Measurements from ENCODE around the gene OXT.

OXT gene

GRCh38 chr20:3088031-3088430 lies 16.6 kb downstream of the OXT start:
- no peak for DNase-seq

DNA sequence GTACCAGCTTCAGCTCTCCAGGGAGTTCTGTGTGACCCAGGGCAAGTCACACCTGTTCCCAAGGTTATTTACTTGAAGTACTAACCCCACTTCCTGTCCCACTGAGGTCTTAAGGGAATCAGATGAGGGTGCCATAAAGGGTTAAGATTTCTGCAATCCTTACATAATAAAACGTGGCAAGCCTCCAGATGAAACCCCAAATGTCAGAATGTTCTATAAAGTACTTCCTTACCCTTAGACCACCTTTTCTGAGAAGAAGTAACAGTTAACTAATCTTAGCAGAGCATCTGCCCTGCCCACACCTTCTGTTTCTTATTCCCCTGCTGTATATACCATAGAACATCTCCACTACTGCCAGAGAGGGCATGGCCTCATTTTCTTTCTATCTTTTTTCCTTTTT lies 19.1 kb downstream of the OXT start:
- no peak for DNase-seq

GRCh38 chr20:3092611-3093379 lies 21.4 kb downstream of the OXT start:
- DNase-seq, result peak; percentile 53

DNA sequence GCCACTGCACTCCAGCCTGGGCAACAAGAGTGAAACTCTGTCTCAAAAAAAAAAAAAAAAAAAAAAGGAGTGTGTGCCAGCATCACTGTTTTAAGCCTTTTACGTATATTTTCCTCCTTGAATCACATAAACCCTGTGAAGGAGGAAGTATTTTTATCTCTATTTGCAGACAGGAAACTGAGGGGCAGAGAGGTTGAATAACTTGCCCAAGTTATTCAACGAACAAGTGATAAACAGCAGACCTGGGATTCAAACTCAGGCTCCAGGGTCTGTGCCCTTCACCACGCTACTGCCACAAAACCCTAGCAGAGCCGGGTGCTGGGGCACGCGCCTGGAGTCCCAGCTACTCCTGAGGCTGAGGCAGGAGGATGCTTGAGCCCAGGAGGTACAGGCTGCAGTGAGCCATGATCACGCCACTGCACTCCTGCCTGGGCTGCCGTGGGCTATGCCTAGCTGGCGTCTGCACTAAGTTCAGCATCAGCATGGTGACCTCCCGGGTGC lies 22.5 kb downstream of the OXT start:
- no peak for DNase-seq

GRCh38 chr20:3094848-3095629 lies 23.6 kb downstream of the OXT start:
- no peak for DNase-seq

DNA sequence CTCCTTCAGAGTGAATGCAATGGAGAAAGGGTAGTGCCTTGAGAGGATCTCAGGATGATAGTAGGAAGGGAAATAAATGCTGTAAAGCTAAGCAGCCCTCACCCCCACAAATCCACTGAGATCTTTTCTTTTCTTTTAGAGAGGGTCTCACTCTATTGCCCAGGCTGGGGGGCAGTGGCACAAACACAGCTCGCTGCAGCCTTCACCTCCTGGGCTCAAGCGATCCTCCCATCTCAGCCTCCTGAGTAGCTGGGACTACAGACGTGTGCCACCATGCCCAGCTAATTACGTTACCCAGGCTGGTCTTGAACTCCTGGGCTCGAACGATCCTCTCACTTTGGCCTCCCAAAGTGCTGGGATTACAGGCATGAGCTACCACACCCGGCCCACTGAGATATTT lies 29.1 kb downstream of the OXT start:
- DNase-seq, result no peak

DNA sequence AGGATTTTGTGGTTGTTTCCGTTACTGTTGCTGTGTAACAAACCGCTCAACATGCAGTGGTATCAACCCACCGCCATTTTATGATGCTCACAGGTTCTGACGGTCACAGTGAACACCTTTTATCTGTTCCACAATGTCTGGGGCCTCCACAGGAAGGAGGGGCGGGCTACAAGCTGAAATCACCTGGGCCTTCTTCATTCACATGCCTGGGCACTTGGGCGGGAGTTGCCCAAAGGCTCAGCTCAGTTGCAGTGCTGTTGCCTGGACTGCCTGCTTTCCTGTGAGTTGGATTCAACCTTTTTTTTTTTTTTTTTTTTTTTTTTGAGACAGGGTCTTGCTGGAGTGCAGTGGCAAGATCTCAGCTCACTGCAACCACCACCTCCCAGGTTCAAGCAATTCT lies 29.8 kb downstream of the OXT start:
- no peak for DNase-seq

- no peak for DNase-seq
Measured at GRCh38 chr20:3101737-3102574, 30.5 kb downstream of the OXT start.

DNA sequence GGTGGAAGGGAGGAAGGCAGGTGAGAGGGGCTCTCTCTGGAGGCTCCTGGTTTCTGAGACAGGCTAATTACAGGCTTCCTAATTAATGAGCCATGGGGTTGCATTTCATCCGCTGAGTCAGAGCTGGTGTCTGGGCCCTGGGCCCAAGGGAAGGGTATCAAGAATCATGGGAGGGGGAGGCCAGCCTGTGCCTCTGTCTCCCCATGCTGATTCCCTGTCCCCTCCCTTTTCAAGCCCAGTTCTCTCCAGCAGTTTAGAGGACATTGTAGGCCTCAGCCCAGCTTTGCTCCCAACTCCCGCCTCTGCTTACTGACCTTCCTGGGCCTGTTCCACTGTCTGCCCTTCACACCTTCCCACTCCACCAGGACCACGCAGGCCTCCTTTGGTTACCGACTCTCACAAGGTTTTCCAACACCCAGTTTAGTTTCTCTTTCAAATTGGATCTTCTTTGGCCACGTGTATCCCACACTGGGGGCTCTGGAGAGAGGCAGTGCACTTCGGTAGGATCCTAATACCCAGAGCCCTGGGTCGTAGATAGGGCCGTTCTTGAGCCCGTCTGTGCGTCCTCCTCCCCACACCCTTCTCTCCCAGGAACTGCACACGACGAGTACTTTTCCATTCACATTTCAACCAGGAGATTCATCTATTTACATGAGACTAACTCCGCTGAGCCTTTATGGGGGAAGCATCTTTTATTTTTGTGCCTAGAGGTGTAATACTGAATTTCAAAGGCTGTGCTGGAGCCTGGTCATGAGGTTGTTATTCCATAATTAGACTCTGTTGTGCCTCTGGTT lies 31.4 kb downstream of the OXT start:
- no peak for DNase-seq

- DNase-seq, result no peak
Measured at GRCh38 chr20:3103369-3104032, 32.1 kb downstream of the OXT start.

DNA sequence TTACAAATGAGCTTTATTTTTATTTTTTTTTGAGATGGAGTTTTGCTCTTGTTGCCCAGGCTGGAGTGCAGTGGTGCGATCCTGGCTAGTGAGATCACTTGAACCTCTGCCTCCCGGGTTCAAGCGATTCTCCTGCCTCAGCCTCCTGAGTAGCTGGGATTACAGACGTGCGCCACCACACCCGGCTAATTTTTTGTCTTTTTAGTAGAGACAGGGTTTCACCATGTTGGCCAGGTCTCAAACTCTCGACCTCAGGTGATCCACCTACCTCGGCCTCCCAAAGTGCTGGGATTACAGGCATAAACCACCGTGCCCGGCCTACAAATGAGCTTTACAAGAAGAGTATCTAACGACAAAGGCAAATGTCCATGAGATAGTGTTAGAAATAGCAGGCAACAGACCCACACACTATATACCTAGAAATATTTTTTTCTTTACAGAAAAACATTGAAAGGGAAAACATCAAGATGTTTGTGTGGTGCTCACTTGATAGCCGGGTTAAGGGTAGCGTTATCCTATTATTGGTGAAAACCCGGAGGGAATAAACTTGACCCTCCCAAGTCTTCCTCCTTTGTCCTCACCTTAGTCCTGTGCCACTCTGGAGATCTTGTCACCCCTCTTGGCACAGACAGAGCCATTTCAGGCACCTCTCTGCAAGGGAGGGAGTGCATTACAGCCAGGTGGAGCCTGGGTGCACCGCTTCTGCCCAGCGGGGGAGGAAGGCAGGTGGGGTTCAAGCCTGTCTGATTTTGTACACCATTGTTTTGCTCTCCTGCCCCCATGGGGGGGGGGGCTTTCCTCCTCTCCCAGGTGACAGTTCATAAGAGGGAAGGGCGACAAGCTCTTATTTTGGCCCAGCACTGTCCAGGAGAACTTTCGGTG lies 34.1 kb downstream of the OXT start:
- no peak for DNase-seq

DNA sequence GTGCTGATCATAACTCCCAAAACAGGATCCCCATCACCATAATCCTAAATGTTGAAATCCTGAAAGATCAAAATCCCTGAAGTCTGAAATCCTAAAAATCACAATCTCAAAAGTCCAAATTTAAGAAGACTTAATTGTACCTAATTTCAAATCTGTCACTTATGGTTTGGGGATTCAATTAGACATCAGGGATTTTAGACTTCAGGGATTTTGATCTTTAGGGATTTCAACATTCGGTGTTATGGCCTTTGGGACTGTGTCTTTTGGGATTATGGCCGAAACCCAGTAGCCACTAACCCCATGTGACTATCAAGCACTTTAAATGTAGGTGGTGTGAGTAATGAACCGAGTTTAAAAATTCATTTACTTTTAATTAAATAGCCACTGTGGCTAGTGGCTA lies 34.8 kb downstream of the OXT start:
- no peak for DNase-seq

DNA sequence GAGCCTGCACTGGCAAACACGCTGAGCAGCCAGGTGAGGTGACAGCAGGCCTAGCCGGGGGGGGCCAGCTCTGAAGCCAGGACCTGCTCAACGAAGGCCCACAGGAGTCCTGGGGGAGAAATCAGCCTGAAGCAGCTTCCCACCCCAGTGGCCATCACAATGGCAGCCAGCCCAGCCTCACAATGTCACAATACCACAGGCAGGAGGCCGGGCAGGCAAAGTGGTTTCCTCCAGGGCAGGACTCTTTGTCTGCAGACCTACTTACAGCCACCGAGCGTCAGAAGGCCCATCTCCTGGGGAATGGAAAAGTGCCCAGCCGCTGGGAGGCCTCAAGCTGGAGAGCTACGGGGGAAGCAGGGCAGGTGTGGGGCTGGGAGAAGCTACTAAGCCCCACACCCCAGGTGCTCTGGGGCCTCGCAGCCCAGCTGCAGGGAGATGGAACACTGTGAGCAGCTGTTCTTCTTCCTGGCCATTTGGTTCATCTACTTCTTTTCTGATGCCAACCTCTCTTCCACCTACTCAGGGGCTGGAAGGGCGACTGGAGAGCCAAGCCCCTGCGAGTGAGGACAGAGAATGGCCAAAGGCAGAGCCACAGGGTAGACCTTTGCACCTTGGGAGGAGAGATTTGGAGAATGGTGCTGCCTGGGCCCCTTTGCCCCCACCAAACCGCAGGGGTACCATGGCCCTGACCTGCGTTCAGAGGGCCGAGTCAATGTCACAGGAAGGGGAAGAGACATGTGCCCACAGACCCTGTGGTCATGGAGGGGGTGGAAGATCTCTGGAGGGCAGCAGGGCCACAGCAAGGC lies 35.4 kb downstream of the OXT start:
- no peak for DNase-seq

GRCh38 chr20:3107464-3108025 lies 36.1 kb downstream of the OXT start:
- DNase-seq, result no peak

DNA sequence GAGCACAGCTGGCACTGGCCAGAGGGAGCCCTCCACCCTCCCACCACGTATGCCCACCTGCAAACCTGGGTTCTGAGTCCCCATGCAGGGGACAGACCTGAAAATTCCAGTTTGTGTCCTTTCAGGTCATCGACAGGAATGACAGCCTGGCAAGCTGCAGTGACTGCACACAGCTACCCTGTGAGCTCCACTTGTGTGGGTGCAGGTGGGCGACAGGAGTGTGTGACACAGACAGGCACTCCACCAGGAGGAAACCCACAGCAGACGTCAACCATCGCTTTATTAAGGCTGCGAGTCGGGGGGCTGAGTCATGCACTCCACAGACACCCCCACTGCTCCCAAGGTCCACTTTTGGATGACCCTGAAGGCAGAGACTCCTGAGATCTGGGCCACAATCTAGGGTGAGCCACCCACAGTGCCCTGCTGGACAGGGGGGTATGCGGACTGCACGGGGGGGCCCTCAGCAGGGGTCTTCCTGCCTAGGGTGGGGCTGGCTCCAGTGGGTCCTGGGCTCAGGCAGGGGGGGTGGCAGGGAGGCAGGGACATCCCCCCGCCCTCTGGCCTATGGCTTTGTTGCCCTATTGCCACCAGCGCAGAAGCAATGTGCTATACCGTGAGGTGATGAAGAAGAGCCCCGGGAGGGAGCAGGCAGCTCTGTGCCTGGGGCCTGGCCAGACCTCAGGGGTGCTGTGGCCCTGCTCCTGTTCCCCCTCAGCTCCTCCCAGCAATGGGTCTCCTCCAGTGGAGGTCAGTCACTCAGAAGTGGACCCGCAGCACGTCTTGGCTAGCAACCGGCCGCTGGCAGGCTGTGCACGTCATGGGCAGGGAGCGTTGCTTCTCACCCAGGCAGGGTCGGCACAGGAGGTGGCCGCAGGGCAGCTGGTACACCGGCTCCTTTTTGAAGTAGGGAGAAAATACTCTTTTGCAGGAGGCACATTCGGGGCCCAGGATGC lies 38.2 kb downstream of the OXT start:
- DNase-seq, result no peak

DNA sequence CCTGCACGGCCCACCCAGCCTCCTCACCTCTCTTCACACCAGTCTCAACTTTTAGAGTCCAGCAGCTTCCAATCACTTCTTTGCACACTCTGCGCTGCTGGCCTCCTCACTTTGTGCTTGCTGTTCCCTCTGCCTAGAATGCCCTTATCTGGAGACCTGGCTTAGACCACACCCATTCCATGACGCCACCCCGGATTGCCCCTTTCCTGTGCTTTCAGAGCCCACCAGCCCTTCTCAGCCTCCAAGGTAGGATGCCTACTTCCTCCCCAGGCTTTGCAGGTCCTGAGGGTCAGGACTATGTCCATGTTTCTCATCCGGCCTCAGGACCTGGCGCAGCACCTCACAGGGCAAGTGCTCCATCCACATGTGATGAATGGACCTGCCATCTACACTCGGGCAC lies 40.1 kb downstream of the OXT start:
- DNase-seq, result no peak

DNA sequence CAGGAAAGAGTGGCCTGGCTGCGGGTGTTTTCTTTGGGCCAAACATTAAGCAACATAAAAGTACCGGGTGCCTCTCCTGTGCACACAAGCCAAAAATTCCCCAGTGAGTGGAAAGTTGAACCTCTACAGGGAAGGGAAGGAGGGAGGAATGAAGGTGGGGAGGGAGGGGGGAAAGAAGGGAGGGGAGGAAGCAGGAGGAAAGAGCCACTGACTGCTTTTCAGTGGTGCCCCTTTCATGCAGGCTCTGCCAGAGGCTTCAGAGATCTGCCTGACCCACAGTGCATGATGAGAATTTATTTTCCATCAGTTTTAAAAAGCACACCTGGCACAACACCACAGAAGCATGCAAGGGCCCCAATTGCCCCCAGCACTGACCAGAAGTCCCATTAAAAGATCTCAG lies 40.6 kb downstream of the OXT start:
- DNase-seq, result no peak
